AG04450 (cell line): ENCODE results near the gene SPINK7. TPM values are rescaled to one million over a fixed set of nuclear protein-coding genes. Genes with fewer than 3 reads are reported as not detected.

Experiments
- CTCF ChIA-PET: fragments of 300-600, 350-600 bp; formaldehyde crosslinking; extraction: SDS; loops from one replicate; lab custom pipeline; 2022; ENCODE audit warnings: antibody characterized with exemption, inconsistent platforms; lab: Charles Lee
- POLR2A ChIA-PET: fragments of 350-600 bp; formaldehyde crosslinking; extraction: SDS; loops from one replicate; lab custom pipeline; 2021; ENCODE audit warnings: antibody characterized with exemption, inconsistent platforms; lab: Yijun Ruan, JAX
- DNase-seq: peaks from one replicate; pipeline ENCODE4 v3.0.0-alpha.2; 2011; ENCODE audit warnings: low read depth, low spot score
- H3K27ac ChIP-seq: one replicate; pipeline ENCODE4 v1.5.1; 2012; ENCODE audit warnings: low read depth, low read length, control low read depth
- H3K27me3 ChIP-seq: one replicate; pipeline ENCODE4 v1.6.0; 2012; ENCODE audit warnings: low read length; ENCODE audit not compliant: control insufficient read depth, insufficient read depth
- H3K4me3 ChIP-seq: 2 replicates; pipeline ENCODE4 v1.5.1; 2011; ENCODE audit warnings: mild to moderate bottlenecking, low read depth, low read length, control low read depth
- H3K9me3 ChIP-seq: 2 replicates; pipeline ENCODE4 v1.5.1; 2012; ENCODE audit warnings: low read length; ENCODE audit not compliant: control insufficient read depth, insufficient read depth
- polyA plus RNA-seq: library from polyadenylated mRNA; depleted of rRNA; stranded (reverse); fragments of >200 nt; gene quantifications from 2 replicates; pipeline ENCODE4 v1.2.3, GENCODE V29; 2011
- TF ChIP-seq, protein P1 (sequence below): IDR thresholded peaks from 2 replicates; pipeline ENCODE4 v1.5.1; 2011; ENCODE audit warnings: low read depth, low read length, control low read depth, inconsistent platforms

Gene SPINK7
- polyA plus RNA-seq, 1 experiment: not detected

GRCh38 chr5:148335259-148335658 lies 23.0 kb downstream of the SPINK7 start, which contains the start of gene SPINK9:
Gene SPINK9, plus strand, starts transcription at chr5:148335559. Its CDS starts 55 bp downstream, at chr5:148335614.
- no peak for DNase-seq
- ChIA-PET POLR2A (no interaction called here), CTCF (no interaction called here)
- TF ChIP-seq, protein P1, sequence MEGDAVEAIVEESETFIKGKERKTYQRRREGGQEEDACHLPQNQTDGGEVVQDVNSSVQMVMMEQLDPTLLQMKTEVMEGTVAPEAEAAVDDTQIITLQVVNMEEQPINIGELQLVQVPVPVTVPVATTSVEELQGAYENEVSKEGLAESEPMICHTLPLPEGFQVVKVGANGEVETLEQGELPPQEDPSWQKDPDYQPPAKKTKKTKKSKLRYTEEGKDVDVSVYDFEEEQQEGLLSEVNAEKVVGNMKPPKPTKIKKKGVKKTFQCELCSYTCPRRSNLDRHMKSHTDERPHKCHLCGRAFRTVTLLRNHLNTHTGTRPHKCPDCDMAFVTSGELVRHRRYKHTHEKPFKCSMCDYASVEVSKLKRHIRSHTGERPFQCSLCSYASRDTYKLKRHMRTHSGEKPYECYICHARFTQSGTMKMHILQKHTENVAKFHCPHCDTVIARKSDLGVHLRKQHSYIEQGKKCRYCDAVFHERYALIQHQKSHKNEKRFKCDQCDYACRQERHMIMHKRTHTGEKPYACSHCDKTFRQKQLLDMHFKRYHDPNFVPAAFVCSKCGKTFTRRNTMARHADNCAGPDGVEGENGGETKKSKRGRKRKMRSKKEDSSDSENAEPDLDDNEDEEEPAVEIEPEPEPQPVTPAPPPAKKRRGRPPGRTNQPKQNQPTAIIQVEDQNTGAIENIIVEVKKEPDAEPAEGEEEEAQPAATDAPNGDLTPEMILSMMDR: no peak
- no peaks in the 10 kb centered on the region for H3K27me3 ChIP-seq
- no peak within 1 kb of the TSS for H3K4me3 ChIP-seq
- H3K9me3 ChIP-seq: no peaks in the 10 kb centered on the region
- H3K27ac ChIP-seq: no peak within 1 kb of the TSS

- Histone ChIP-seq H3K27me3 (peaks cover 2% of the 10 kb centered on the region), H3K4me3 (no peak overlapping the region), H3K9me3 (no peaks in the 10 kb centered on the region), H3K27ac (no peak overlapping the region)
- TF ChIP-seq, protein P1: no peak
- no peak for DNase-seq
- ChIA-PET POLR2A (no interaction called here), CTCF (interaction anchor here (1.6 kb wide), 1 partner anchor 37 kb away, joined by 3 read pairs; no protein-coding TSS in a partner anchor)
These were observed 24.6 kb downstream of the SPINK7 start for GRCh38 chr5:148336704-148337435.

DNA sequence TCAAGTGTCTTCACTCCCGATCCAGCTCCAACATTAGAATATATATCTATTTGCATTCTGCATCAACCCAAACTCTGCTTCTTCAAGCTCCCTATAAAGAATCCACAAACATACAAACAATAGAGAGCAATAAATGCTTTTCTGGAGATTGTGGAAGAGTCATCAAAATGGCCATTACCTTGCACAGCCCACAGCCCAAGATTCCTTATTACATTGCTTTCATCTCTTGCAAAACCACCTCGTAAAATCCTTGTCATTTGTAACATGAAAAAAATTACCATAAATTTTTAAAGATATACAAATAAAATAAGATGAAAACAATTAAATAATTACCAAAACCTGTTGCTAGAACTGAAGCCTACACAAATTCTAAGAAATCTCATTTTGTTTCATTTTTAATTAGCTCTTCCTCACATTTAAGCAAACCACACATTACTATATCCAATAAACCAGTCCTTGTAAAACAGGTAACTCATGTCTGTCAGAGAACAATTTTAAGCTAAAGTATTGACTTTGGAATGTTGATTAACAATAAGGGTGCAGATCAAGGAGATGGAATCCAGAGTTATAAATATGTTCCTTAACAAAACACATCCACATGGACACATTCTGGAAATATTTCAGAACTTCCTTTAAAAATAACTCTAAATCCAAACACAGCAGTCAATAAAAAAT lies 30.3 kb downstream of the SPINK7 start:
- DNase-seq: no peak
- TF ChIP-seq, protein P1: no peak
- Histone ChIP-seq H3K9me3 (no peaks in the 10 kb centered on the region), H3K27ac (no peak overlapping the region), H3K27me3 (peaks cover 2% of the 10 kb centered on the region), H3K4me3 (no peak overlapping the region)
- ChIA-PET CTCF (interaction anchor here (0.9 kb wide), 1 partner anchor 32 kb away, joined by 3 read pairs; no protein-coding TSS in a partner anchor), POLR2A (no interaction called here)

GRCh38 chr5:148343046-148343407 lies 30.8 kb downstream of the SPINK7 start:
- peaks cover 2% of the 10 kb centered on the region for H3K27me3 ChIP-seq
- H3K4me3 ChIP-seq: no peak overlapping the region
- POLR2A ChIA-PET: no interaction called here
- no peaks in the 10 kb centered on the region for H3K9me3 ChIP-seq
- no peak for DNase-seq
- no peak overlapping the region for H3K27ac ChIP-seq
- CTCF ChIA-PET: interaction anchor here (0.9 kb wide), 1 partner anchor 31 kb away, joined by 3 read pairs; no protein-coding TSS in a partner anchor
- TF ChIP-seq, protein P1: no peak
